ENCODE measurements around the gene TXNDC5.
"Not testable (repeated sequence)": the region's sequence is repeated elsewhere in the genome, so short reads cannot be mapped to it uniquely, and the experiment has no call there.

Gene TXNDC5

GRCh38 chr6:7914311-7914710, 3.7 kb upstream of the TXNDC5 start:
- DNase-seq (ENCODE audit: low read depth), result no peak

DNA sequence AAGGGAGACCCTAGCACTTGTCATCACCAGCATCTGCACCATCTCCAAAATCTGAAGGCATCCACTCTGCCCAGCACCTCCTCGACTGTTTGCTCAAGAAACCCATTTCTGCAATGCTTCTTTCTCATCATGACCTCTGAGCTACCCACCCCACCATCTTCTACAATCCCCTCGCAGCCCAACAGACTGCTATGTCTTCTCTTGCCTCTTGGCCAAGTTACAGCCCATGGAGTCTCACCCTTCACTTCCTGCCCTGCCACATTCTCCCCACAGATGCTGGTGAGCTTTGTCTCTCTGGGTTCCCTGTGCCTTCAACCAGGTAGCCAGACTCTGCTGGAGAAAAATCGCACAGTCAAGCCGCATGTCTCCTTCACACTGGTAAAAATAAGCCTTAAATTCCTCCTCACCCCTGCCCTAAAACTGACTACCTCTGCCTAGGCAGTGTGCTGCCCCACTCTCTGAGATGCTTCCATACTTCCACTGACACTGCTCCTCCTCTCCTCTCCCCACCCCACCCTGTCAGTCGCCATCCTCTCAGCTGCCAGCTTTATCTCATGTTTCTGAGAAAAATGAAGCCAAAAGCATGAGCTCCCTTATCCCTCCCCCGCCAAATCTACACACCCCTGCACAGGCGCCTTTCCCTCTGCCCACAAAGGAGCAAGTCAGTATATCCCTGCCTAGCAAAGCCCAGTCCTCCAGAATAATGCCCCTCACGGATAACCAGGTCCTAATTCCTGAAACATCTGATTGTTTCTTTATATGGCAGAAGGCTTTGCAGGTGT, 2.3 kb upstream of the TXNDC5 start:
- no peak for DNase-seq (ENCODE audit: low read depth)

GRCh38 chr6:7912024-7912423, 1.4 kb upstream of the TXNDC5 start:
- DNase-seq (ENCODE audit: low read depth), result no peak

DNA sequence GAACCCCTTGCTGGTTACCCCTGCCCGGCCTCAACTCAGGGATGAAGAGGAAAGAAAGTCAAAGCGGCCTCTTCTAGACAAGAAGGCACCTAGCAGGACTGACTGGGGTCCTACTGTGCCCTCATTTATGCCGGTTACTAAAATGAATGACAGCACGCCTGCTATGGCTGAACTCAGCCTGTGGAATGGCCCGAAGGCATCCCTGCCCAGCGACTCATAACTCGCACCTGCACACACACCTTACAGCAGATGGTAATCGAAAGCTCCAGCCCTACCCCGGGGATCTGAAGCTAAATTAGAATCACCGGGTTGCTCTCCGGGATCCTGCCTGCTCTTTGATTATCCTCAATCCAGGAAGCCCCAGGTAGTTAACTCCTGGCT, 747 bp upstream of the TXNDC5 start:
- DNase-seq (ENCODE audit: low read depth), result no peak

DNA sequence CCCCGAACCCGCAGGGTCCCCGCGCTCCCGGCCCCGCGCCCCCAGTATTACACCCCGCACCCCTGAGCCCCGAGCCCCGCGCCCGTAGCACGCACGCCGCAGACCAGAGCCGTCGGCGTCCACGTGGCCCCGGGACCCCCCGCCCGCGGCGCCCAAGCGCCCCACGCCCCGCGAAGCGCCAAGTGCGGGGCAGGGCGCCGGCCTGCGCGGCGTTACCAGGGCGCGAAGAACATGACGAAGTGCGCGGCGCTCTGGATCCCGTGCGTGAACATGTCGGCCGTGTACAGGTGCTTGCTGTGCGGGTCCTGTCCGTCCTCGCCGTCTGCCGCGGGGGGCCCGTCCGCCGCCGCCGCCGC, 312 bp downstream of the TXNDC5 start:
- no peak for DNase-seq (ENCODE audit: low read depth)

DNA sequence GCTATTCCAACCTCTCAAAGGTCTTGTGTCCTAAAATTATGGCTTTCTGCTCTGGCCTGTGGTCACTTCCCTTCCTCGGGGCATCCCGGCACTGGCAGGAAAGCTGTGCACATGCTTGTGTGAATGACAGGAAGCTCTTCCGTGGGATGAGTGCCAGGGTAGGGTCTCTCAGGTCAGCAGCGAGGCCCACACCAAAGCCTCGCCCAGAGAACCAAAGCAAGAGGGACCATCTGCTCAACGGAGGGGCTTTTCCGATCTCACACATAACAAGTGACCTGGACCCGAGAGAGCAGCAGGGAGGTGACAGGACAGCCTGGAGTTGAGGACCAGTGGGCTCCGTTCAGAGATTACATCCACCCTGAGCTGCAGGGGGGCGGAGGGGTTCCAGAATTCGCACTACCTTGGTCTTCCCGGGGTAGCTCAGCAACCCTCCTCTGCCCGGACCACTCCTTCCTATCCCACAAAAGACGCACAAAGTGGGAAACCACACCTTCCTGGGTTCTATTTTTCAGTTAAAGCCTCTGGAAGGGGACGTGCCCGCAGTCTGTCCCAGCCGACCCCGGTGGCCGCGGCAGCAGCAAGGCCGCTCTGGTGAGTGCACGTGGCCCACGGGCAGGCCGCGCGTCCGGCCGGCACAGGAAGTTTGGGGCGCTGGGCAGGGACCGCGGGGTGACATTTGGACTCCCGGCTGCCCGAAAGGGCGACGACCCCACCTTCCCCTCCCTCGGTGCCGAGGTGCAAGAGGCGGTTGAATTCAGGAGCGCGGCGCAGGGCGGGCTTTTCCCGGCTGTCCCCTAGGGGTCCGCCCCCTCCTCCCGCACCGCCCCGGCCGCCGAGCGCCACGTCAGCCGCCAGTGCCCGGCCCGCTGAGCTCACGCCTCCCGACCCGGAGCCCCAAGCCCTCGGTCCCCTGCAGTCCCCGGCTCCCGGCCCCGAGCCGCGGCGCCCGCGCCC, 988 bp downstream of the TXNDC5 start:
- peak; percentile 40 for DNase-seq (ENCODE audit: low read depth)

GRCh38 chr6:7907159-7907558, 3.4 kb downstream of the TXNDC5 start:
- no peak for DNase-seq (ENCODE audit: low read depth)

GRCh38 chr6:7906741-7907140, 3.8 kb downstream of the TXNDC5 start:
- DNase-seq (ENCODE audit: low read depth), result no peak

DNA sequence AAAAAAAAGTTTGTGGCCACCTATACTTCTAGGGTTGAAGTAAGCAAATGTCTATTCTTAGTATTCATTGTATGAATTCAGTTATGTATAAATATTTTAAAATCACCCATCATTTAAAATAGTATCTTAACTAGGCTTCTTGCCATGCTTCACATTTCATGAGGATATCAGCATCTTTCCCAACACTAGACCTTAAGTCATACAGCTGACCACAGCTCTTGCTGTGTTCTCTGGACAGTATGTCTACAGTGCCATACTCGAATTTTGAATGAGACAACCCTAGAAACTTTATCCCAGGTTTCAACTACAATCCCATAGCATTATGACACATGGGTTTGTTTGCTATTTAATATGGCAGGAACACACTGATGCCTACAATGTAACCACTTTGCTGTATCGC, 5.2 kb downstream of the TXNDC5 start:
- no peak for DNase-seq (ENCODE audit: low read depth)

- DNase-seq (ENCODE audit: low read depth), result no peak
Observed at GRCh38 chr6:7904654-7905319, 5.8 kb downstream of the TXNDC5 start.

DNA sequence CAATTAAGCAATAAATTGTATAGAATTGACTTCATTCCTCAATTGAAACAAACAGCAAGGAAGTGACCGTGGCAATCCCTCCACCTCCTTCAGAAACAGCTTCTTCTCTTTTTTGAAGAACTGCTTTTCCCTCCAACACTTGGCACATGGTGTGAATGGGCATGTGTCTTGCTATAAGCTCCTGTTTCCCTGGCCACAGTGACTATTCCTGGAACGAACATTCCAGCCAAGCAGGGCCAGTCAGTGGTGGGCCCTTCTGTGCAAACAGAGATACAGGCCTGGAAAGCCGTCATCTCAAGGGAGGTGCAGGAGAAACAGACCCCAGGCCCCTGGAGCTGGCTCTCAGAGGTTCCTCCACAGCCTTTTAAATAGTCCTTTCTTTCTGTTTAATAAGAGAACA, 6.9 kb downstream of the TXNDC5 start:
- no peak for DNase-seq (ENCODE audit: low read depth)

- DNase-seq (ENCODE audit: low read depth), result no peak
Observed at GRCh38 chr6:7902867-7903266, 7.7 kb downstream of the TXNDC5 start.

- DNase-seq (ENCODE audit: low read depth), result no peak
Observed at GRCh38 chr6:7902221-7902620, 8.4 kb downstream of the TXNDC5 start.

DNA sequence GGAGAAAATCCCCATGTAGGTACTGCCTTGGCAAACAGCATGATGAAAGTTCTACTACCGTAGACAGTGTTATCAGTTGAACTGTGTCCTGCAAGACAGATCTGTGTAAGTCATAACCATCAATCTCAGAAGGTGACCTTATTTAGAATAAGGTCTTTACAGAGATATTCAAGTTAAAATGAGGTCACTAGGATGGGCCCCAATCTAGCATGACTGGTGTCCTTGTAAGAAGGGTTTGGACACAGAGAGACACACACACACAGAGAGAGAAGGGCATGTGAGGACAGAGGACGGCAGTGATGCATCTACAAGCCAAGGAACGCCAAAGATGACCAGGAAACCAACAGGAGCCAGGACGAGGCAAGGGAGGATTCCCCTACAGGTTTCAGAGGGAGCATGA, 8.8 kb downstream of the TXNDC5 start:
- no peak for DNase-seq (ENCODE audit: low read depth)

- DNase-seq (ENCODE audit: low read depth), result no peak
Observed at GRCh38 chr6:7901056-7901455, 9.5 kb downstream of the TXNDC5 start.

GRCh38 chr6:7900621-7901020, 10.0 kb downstream of the TXNDC5 start:
- DNase-seq (ENCODE audit: low read depth), result no peak

GRCh38 chr6:7899889-7900213, 10.7 kb downstream of the TXNDC5 start:
- DNase-seq (ENCODE audit: low read depth), result no peak

DNA sequence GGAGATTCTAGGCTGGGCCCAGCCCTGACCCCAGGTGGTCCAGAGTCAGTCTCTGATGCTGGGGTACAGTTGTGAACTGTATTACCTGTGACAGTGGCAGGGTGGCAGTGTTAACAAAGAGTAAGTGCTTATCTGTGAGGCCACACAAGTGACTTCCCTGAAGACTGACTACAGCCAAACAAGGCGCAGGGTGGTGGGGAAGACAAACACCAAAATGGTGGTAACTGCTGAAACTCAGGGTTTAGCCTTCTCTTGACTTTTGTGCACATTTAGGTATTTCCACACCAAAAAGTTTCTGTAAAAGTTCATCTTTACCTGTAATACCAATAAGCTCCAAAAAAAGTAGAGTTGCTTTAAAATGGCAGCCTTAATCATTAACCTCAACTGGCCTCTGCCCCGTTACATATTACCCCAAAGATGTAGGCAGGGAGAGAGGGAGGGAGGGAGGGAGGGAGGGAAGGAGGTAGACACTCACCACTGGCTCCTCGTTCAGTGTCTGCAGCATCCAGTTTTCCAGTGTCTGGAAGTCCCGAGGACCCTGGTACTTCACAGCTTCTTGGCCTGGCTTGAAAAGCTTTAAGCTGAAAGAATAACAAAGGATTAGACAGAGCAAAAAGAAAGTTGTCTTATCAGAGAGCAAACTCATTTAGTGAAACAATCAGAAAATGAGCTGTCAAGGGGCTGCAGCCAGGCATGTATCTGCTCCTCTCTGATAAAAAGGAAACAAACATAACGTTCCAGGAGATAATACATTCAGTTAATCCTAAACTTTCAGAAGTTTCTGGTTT, 11.3 kb downstream of the TXNDC5 start:
- DNase-seq (ENCODE audit: low read depth), result no peak

- not testable (repeated sequence) for DNase-seq (ENCODE audit: low read depth)
Observed at GRCh38 chr6:7898193-7898586, 12.4 kb downstream of the TXNDC5 start.

GRCh38 chr6:7897461-7898192, 13.0 kb downstream of the TXNDC5 start:
- DNase-seq (ENCODE audit: low read depth), result no peak

DNA sequence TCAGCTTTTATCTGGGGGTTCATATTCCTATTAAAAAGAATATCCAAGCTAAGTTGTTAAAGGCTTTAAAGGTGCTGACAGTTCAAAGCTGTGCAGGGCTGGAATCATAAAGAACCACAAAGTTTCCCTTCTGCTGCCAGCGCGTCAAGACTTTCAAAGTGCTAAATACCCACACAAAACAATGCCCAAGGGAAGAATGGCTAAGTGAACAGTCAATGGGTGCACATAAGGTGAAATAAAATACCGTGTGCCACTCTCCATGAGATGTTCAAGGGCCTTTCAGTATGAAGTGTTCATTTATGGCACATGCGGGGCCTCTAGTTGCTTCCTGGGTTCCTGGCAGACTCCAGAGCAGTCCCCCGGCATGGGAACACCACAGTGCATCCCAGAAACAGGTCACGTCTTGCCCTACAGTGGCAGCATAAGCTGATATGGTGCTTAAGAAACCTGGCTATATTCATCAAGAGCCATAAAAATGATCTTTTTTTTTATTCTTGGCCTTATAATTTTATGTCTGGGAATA, 14.1 kb downstream of the TXNDC5 start:
- no peak for DNase-seq (ENCODE audit: low read depth)
